GM23248 (cell line): ENCODE data around the gene FAM156A. TPM values are rescaled to one million over a fixed set of nuclear protein-coding genes. Genes with fewer than 3 reads are reported as not detected.
A peak's percentile ranks its signal among the peaks of the same experiment; 100 is the strongest.
"Not testable (repeated sequence)": the region's sequence is repeated elsewhere in the genome, so short reads cannot be mapped to it uniquely, and the experiment has no call there.

Source experiments
- DNase-seq: peaks from one replicate; pipeline ENCODE4 v3.0.0-alpha.2; 2015
- H2AFZ ChIP-seq: fragments of 200-600 bp; sonication (generic); 2 replicates; pipeline ENCODE4 v1.6.1; 2016; ENCODE audit warnings: antibody characterized with exemption
- H3F3A ChIP-seq: fragments of 200-600 bp; sonication (generic); 2 replicates; pipeline ENCODE4 v1.6.1; 2016; ENCODE audit warnings: mild to moderate bottlenecking, antibody characterized with exemption, mixed run types; ENCODE audit not compliant: insufficient read depth
- H3K27ac ChIP-seq: fragments of 200-600 bp; sonication (generic); 2 replicates; pipeline ENCODE4 v1.5.1; 2016; ENCODE audit warnings: mild to moderate bottlenecking
- H3K27me3 ChIP-seq: fragments of 200-600 bp; sonication (generic); replicated peaks from 2 replicates; pipeline ENCODE4 v1.6.1; 2016; ENCODE audit warnings: mild to moderate bottlenecking; ENCODE audit not compliant: insufficient read depth
- H3K36me3 ChIP-seq: fragments of 200-600 bp; sonication (generic); 2 replicates; pipeline ENCODE4 v1.6.1; 2016; ENCODE audit warnings: low read depth, mild to moderate bottlenecking
- H3K4me1 ChIP-seq: fragments of 200-600 bp; sonication (generic); 2 replicates; pipeline ENCODE4 v1.6.1; 2016; ENCODE audit warnings: mild to moderate bottlenecking; ENCODE audit not compliant: insufficient read depth
- H3K4me2 ChIP-seq: fragments of 200-600 bp; sonication (generic); one replicate; pipeline ENCODE4 v1.6.1; 2016; ENCODE audit warnings: mild to moderate bottlenecking; ENCODE audit not compliant: unreplicated experiment
- H3K4me3 ChIP-seq: fragments of 200-600 bp; sonication (generic); 2 replicates; pipeline ENCODE4 v1.5.1; 2016; ENCODE audit warnings: mild to moderate bottlenecking
- H3K79me2 ChIP-seq: fragments of 200-600 bp; sonication (generic); 2 replicates; pipeline ENCODE4 v1.6.1; 2016; ENCODE audit warnings: mild to moderate bottlenecking; ENCODE audit not compliant: insufficient read depth
- H3K9ac ChIP-seq: fragments of 200-600 bp; sonication (generic); 2 replicates; pipeline ENCODE4 v1.6.1; 2016; ENCODE audit warnings: mild to moderate bottlenecking
- H3K9me2 ChIP-seq: fragments of 200-600 bp; sonication (generic); 2 replicates; pipeline ENCODE4 v1.6.1; 2016; ENCODE audit warnings: mixed run types, mild to moderate bottlenecking, moderate library complexity; ENCODE audit not compliant: insufficient read depth
- H3K9me3 ChIP-seq: fragments of 200-600 bp; sonication (generic); one replicate; pipeline ENCODE4 v1.6.1; 2017; ENCODE audit warnings: low read depth
- H4K20me1 ChIP-seq: fragments of 200-600 bp; sonication (generic); 2 replicates; pipeline ENCODE4 v1.6.0; 2016; ENCODE audit not compliant: insufficient read depth
- EZH2 ChIP-seq: fragments of 200-600 bp; sonication (generic); IDR thresholded peaks from 2 replicates; pipeline ENCODE4 v1.6.1; 2018; ENCODE audit warnings: antibody characterized with exemption, mild to moderate bottlenecking; ENCODE audit not compliant: insufficient read depth, poor library complexity, severe bottlenecking
- EZH2phosphoT487 ChIP-seq: fragments of 200-600 bp; sonication (generic); IDR thresholded peaks from 2 replicates; pipeline ENCODE4 v1.6.1; 2018; ENCODE audit warnings: antibody characterized with exemption, moderate library complexity, mild to moderate bottlenecking, low read depth; ENCODE audit not compliant: insufficient read depth
- WGBS, 2 experiments: methylation state at CpG; one replicate each; pipeline ENCODE4 v1.1.6; 2015 to 2017; ENCODE audit warnings: low lambda C conversion rate in 2 of 2, low coverage in 1 of 2; ENCODE audit errors: missing lambda C conversion rate in 2 of 2; 5-methylcytosine and 5-hydroxymethylcytosine counted together
- in situ Hi-C: fragments of 300-500 bp; cut with MboI; formaldehyde crosslinking; loops from 2 replicates; pipeline ENCODE4 v1.15.0; 2020
- polyA plus RNA-seq: library from polyadenylated mRNA; unstranded; fragments of >200 nt; fragmentation: Nextera tagmentation; extraction: Ambion mirVana; gene quantifications from 2 replicates; pipeline ENCODE4 v1.2.1, GENCODE V29; 2016
- total RNA-seq: library from RNA; depleted of rRNA; stranded (reverse); fragments of >200 nt; shearing (Covaris generic); gene quantifications from 2 replicates; pipeline ENCODE4 v1.2.3, GENCODE V29; 2014

Gene FAM156A
- total and polyA plus RNA-seq, 2 experiments from 2014 or later, result 17.4 to 31.7 TPM

DNA sequence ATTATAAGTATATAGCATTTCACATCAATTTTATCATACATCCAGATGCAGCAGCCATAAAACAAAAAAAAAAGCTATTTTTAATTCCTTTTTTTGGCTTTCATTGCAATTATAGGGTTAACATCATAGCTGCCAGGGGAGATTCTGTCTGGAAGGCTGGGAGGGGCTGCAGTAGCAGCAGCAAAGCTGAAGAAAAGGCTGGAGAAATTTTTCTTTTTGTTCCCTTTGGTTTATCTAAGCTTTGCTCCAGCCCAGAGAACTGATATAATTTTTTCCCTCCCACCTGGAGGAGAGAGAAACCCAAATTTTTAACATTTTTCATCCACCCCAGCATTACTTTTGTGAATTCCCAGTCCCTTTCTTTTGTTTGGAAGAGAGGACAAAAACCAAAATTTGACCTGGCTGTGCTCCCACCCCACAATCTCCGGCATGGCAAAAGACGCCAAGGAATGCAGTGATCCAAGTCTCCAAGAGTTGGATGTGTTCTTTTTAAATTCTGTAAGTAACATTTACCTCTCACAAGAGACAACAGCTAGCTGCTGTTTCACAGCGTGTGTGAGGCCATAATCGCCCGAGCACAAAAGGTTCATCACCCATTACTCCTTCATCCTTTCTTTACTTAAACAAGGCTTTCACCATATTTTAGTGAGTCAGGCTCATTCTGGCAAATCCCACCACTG is 25.1 kb upstream of the FAM156A start:
- H3K9me3 ChIP-seq, result no peaks in the 10 kb centered on the region
- WGBS, 2 experiments, result 2 to 4% methylated on average over 5 of the region's 5 CpGs
- DNase-seq, result peak; percentile 33
- H3K9ac ChIP-seq, result peak overlapping the region; percentile 72
- peak overlapping the region; percentile 78 for H3K27ac ChIP-seq
- peak overlapping the region; percentile 67 for H3K4me2 ChIP-seq
- peak overlapping the region; percentile 78 for H2AFZ ChIP-seq
- H3K9me2 ChIP-seq, result no peaks in the 10 kb centered on the region
- peaks cover 8% of the 10 kb centered on the region; the same call in 1 of the 2 replicates for H3F3A ChIP-seq
- H3K4me3 ChIP-seq, result peak overlapping the region; percentile 64
- peaks cover 61% of the 10 kb centered on the region for H3K79me2 ChIP-seq
- TF ChIP-seq EZH2 (no peak), EZH2phosphoT487 (no peak)
- H3K27me3 ChIP-seq, result no peaks in the 10 kb centered on the region
- in situ Hi-C loops, result no loop called here
- H3K4me1 ChIP-seq, result peaks cover 24% of the 10 kb centered on the region
- H3K36me3 ChIP-seq, result no peaks in the 10 kb centered on the region
- no peaks in the 10 kb centered on the region for H4K20me1 ChIP-seq

DNA sequence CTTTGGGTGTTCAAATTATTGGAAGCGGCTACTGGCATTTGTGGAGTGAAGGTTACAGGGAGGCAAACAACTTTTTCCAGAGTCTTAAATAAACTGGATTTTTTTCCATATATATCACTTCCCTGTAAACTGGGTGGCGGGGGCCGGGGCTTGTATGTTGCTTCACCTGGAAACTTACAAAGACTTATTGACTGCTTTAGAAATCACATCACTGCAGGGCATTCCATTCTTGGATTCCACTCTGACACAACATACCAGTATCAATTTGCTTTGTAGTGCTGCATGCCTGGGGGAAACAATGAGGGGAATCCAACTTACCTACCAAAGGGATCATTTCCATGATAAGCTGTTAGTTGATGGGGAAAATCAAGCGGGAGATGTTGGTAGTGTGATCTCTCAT is 21.7 kb upstream of the FAM156A start:
- Histone ChIP-seq H3F3A (peaks cover 8% of the 10 kb centered on the region; the same call in 1 of the 2 replicates), H3K36me3 (no peaks in the 10 kb centered on the region), H2AFZ (no peak overlapping the region), H3K9me3 (no peaks in the 10 kb centered on the region), H3K4me1 (peaks cover 24% of the 10 kb centered on the region), H3K27me3 (no peaks in the 10 kb centered on the region), H3K79me2 (peaks cover 38% of the 10 kb centered on the region), H4K20me1 (no peaks in the 10 kb centered on the region), H3K27ac (peak overlapping the region; percentile 61), H3K9ac (no peak overlapping the region), H3K4me2 (peak overlapping the region; percentile 20), H3K9me2 (no peaks in the 10 kb centered on the region), H3K4me3 (no peak overlapping the region)
- in situ Hi-C loops, result no loop called here
- peak; percentile 2 for DNase-seq
- no peak for TF ChIP-seq EZH2
- TF ChIP-seq EZH2phosphoT487, result no peak
- WGBS, 2 experiments, result 95 to 96% methylated on average over 4 of the region's 4 CpGs

DNA sequence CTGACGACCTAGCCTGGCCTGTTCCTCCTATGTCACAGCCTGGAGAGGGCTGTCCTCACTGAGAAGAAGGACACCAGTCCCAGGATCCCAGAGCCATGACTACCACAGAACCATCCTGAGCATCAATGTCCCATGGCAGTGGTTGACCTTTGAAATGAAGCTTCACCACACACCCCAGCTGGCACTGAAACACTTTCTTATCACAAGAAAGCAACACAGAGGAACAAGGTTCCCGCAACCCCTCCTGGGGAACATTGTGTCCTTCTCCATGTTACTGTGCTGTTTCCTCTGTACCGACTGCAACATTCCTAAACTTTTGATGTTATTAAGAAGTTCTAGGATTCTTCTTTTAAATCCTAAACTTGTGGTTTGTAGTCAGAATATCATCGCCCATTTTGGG is 21.2 kb upstream of the FAM156A start:
- no peaks in the 10 kb centered on the region for H3K36me3 ChIP-seq
- no peak overlapping the region for H2AFZ ChIP-seq
- H3K79me2 ChIP-seq, result peaks cover 34% of the 10 kb centered on the region
- no peaks in the 10 kb centered on the region for H3K9me3 ChIP-seq
- peaks cover 8% of the 10 kb centered on the region; the same call in 1 of the 2 replicates for H3F3A ChIP-seq
- in situ Hi-C loops, result no loop called here
- peak overlapping the region; percentile 61; the same call in 1 of the 2 replicates for H3K27ac ChIP-seq
- no peaks in the 10 kb centered on the region for H3K9me2 ChIP-seq
- no peak overlapping the region for H3K9ac ChIP-seq
- no peak overlapping the region for H3K4me3 ChIP-seq
- H3K4me2 ChIP-seq, result no peak overlapping the region
- TF ChIP-seq EZH2phosphoT487 (no peak), EZH2 (no peak)
- H3K27me3 ChIP-seq, result no peaks in the 10 kb centered on the region
- H4K20me1 ChIP-seq, result no peaks in the 10 kb centered on the region
- peaks cover 24% of the 10 kb centered on the region for H3K4me1 ChIP-seq
- WGBS, 2 experiments, result 63 to 71% methylated on average over 4 of the region's 4 CpGs
- DNase-seq, result no peak

DNA sequence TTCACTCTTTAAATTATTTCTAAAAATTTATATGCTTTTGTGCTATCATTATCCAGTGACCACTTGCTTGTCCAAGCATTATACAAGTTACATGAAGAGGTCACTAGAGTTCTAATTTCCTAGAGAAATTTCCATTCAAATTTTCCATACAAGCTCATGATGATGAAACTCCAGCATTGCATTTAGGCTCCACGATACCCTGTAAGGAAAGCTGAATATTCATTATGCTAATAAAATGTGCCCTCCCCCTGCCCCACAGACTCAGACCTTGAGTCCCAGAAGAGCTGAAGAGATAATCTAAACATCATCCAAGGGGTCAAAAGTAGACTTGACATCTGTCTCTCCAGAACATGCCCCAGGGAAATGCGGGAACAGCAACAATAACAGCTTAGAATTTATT is 19.6 kb upstream of the FAM156A start:
- Histone ChIP-seq H3K27ac (no peak overlapping the region), H3K79me2 (peaks cover 23% of the 10 kb centered on the region), H3K27me3 (no peaks in the 10 kb centered on the region), H3K36me3 (no peaks in the 10 kb centered on the region), H3K9me2 (no peaks in the 10 kb centered on the region), H3K4me2 (no peak overlapping the region), H3F3A (no peaks in the 10 kb centered on the region; the same call in 1 of the 2 replicates), H4K20me1 (no peaks in the 10 kb centered on the region), H3K4me1 (peaks cover 11% of the 10 kb centered on the region), H3K9ac (no peak overlapping the region), H2AFZ (no peak overlapping the region), H3K9me3 (no peaks in the 10 kb centered on the region), H3K4me3 (no peak overlapping the region)
- TF ChIP-seq EZH2phosphoT487 (no peak), EZH2 (no peak)
- 66 to 75% methylated on average over 2 of the region's 2 CpGs for WGBS, 2 experiments
- in situ Hi-C loops, result no loop called here
- peak; percentile 5 for DNase-seq

DNA sequence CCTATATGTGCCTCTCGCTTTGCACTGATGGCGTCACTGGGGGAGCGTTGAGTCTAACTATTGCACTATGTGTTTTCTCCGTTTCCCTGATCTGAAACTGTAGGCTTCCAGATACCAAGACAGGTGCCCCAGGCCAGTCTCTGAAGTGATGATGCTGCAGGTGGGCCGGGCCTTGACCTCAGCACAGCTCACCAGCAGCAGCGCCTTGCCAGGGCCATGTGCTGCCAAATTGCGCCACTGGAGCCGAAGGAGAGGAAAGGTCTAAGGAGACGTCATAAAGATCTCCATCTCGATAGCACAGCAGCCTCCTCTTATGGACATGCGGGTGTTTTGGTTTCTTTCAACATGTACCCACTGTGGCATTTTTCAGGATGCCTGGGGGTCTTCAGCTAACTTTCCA is 17.3 kb upstream of the FAM156A start:
- not testable (repeated sequence) for DNase-seq, H3K79me2 ChIP-seq
- 88 to 89% methylated on average over 4 to 7 of the region's 11 CpGs for WGBS, 2 experiments

DNA sequence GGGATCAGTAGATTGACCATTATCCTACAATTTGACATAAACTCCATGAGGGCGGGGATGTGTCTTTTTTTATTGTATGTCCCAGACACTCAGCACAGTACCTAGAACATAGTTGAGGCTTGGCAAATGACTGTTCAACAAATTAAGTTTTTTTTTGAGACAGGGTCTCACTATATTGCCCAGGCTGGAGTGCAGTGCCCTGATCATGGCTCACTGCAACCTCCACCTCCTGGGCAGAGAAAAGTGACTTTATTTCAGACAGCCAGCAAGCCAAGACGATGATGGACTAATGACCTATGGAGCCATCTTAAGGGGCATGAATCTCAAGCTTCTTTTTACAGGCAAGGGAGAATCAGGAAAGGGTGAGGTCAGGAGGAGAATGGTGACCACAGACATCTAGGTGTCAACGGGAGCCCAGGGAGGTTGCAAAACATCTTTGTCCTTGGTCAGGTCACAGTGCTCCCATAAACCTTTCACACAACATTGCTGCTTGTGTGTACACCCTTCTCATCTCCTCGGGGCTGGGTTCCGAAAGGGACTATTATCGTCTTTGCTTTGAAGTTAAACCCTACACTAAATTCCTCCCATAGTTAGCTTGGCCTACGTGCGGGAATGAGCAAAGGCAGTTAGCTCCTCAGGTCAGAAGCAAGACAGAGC is 16.1 kb upstream of the FAM156A start:
- H3K27me3 ChIP-seq, H3K9me3 ChIP-seq, H3K36me3 ChIP-seq, DNase-seq, H3K9me2 ChIP-seq, H3K4me1 ChIP-seq, H3K4me3 ChIP-seq, H3K4me2 ChIP-seq, H4K20me1 ChIP-seq, H2AFZ ChIP-seq, H3K27ac ChIP-seq, in situ Hi-C loops, H3K79me2 ChIP-seq, H3K9ac ChIP-seq, H3F3A ChIP-seq: not testable (repeated sequence)
- 66 to 72% methylated on average over 3 to 8 of the region's 8 CpGs for WGBS, 2 experiments

More for the DNA sequence above, 17.3 kb upstream of the FAM156A start:
- H3K27ac ChIP-seq, H2AFZ ChIP-seq, H3F3A ChIP-seq, H3K4me1 ChIP-seq, H3K4me3 ChIP-seq, H3K4me2 ChIP-seq, H3K9ac ChIP-seq, H3K27me3 ChIP-seq, H3K36me3 ChIP-seq, H3K9me3 ChIP-seq, in situ Hi-C loops, H4K20me1 ChIP-seq, H3K9me2 ChIP-seq: not testable (repeated sequence)

DNA sequence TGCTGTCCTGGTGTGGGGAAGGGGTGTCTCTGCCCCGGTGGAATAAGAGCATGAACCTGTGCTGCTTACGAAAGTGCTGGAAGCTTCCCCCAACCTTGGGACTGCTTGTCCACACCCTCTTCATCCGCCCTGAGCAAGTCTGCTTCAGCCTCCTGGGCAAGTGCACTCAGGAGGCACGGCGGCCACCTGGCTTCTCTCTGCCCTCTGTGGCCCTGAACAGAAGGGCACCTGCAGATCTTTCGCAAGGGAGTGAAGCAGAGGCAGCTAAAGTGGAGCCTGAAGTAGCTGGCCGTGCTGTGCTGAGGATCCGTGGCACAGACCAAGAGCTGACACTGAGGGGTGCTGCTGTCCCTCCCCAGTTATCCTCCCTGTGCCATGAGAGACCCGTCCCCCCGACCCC is 9.6 kb upstream of the FAM156A start:
- H3K27me3 ChIP-seq, in situ Hi-C loops, H3K4me1 ChIP-seq, H3K9ac ChIP-seq, H3K4me3 ChIP-seq, H3K79me2 ChIP-seq, H3F3A ChIP-seq, H2AFZ ChIP-seq, H3K4me2 ChIP-seq, H3K36me3 ChIP-seq, H3K9me2 ChIP-seq, H3K9me3 ChIP-seq, H3K27ac ChIP-seq, H4K20me1 ChIP-seq, DNase-seq: not testable (repeated sequence)
- WGBS, 2 experiments, result no CpG with 5 or more reads among the region's 10 CpGs
